ENCODE data around the gene MRC1.
A peak's percentile ranks its signal among the peaks of the same experiment; 100 is the strongest.

Gene MRC1

DNA sequence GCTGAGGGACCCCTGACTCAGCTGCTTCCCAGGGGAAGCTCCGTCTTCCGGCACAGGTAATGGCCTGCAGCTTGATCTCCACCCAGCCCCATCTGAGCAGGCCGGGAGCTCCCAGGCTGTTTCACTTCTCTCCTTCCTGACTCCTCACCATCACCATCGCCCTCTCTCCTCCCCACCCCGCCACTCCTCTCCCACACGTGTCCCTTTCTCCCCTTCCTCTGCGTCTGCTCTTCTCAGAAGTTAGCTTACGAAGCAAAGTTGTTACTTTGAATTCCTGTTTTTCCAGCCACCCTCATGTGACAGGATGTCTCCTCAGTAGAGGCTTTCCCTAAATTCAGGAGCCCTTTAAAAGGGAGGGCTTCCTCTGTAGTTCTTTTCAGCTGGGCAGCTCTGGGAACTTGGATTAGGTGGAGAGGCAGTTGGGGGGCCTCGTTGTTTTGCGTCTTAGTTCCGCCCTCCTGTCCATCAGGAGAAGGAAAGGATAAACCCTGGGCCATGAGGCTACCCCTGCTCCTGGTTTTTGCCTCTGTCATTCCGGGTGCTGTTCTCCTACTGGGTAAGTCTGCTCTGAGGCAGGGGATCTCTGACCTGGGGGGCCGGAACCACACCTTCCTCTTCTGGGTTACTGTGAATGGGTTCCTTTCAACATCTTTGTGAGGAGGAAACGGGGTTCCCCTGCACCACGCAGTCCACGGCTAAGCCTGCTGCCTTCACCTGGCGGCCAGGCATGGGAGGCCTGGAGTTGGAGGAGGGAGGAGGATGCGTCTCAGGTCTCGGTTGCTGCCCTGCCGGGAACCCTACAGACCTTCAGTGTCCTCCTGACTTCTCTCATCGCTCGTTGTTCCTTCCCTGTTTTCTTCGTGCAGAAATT, at the start of gene MRC1:
MRC1 (plus strand) TSS at position 378 of the 871 bp plus-strand sequence; CDS start at position 496, 118 bp downstream.
- DNase-seq, result no peak

DNA sequence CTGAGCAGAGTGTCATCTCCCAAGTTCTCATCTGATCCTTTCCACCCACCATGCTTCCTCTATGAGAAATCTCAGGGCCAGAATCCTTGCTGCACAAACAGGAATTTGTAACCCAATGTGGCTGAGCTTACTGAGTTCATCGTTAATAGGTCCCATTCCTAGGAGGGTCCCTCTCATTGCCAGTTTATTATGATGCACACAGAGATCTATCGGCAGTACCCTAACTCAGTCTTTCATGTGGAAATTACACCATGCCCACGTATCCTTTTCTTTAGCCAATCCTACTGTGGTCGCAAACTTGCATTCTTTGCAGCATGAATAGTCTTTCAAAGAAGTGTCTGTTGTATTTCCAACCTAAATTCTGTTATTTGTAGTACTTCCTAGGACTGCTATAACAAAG, 45.0 kb upstream of the MRC1 start:
- DNase-seq, result no peak

DNA sequence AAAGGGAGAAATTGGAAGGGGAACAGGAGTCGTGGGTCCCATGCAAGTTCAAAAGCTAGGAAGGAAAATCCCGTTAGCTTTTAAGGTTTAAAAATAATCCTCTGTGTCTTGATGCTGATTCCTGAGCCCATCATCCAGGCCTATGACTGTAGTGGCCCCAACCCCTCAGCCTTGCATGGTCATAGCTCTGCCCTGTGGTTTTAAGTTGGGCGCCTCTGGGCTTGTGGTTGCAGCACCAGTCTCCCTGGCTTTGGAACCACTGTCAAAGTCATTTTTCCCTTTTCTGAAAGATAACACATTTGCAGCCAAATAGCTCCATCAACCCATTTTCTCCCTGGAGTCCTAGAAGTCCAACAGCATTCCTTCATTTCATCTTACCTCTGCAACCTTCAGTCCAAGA, 43.5 kb upstream of the MRC1 start:
- no peak for DNase-seq

DNA sequence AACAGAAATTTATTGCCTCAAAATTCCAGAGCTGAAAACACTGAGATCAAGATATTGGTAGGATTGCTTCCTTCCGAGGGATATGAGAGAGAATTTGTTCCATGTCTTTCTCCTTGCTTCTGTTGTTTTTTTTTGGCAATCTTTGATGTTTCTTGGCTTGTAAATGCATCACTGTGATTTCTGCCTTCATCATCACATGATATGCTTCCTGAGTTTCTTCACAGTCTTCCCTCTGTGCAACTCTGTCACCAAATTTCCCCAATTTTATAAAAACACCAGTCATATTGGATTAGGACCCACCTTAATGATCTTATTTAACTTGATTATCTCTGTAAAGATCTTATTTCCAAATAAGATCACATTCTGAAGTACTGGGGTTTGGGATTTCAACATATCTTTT, 42.4 kb upstream of the MRC1 start:
- no peak for DNase-seq

DNA sequence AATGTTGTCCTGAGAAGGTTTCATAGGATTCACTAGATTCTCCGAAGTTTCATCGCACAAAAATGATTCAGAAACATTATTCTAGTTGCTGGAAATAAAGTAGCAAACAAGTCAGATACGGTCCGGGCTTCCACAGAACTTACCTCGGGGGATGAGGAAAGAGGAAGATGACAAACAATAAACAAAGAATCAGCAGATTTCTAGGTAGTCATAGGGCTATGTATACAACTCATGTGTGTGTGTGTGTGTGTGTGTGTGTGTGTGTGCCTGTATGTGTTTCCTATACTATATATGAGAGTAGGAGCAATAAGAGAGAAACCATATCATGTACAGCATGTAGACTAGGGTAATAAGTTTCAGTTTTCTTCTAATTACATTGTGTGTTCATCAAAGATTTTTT, 40.7 kb upstream of the MRC1 start:
- DNase-seq, result no peak

DNA sequence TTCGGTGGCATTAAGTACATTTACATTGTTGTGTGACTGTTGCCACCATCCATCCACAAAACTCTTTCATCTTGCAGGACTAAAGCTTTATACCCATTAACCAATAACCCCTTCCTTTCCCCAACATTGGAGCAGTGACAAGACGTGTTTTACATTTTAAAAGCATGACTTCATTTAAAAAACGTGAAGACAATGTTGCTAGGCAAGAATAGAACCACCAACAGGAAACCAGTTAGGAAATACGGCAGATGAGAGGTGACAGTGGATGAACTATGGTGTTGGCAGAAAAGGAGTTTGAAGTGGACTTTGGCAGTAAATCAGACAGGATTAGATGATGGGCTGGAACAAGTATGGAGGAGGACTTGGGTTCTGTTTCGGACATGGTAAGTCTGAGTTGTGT, 40.2 kb upstream of the MRC1 start:
- peak; percentile 50 for DNase-seq

DNA sequence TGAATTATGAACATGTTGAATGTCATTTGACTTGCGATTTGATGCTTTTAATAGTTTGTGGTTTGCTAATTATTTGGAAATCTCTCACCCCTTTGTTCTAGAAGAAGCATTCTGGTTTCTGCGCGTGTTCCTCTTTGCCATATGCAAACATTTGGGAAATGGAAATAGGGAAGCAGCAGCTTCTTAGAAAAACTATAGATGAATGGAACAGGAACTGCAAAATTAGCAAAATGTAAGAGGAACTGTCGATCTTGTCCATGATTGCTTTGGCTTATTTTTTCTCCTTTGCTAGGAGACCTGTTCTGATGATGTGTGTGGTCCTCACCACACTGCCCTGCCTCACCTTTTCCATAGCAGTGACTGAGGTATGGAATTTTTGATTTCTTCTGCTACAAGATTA, 38.1 kb upstream of the MRC1 start:
- no peak for DNase-seq

DNA sequence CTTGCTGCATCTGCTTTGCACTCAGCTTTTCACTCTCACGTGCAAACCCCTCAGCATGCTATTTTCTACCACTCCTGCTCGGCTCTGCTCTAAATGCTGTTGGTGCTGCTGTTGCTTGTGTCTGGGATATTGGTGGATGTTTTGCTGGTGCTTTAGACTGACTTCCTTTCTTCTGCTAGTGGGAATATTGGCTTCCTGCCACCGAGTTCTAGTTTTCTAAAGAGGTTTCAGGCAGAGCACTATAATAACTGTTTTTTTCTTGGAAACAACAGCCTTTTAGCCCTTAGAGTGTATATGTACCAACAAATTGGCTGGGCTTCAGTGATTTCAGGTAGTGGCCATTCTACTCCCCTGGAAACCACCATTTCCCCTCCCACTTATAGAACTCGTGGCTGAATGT, 29.4 kb upstream of the MRC1 start:
- DNase-seq, result no peak

DNA sequence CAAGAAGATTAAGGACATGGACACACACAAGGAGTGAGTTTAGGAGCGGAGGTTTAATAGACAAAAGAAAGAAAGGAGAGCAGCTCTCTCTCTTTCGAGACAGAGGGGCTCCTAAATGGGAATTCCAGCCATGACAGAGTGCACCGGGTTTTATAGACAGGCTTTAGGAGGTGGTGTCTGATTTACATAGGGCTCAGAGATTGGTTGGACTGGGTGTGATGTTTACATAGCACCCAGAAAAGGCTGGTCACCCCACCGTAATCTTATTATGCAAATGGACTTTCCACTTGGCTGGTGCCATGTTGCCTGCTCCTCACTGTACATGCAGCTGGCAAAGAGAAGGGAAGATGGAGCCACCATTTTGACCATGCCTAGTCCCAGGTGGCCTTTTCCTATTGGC, 28.4 kb upstream of the MRC1 start:
- no peak for DNase-seq

DNA sequence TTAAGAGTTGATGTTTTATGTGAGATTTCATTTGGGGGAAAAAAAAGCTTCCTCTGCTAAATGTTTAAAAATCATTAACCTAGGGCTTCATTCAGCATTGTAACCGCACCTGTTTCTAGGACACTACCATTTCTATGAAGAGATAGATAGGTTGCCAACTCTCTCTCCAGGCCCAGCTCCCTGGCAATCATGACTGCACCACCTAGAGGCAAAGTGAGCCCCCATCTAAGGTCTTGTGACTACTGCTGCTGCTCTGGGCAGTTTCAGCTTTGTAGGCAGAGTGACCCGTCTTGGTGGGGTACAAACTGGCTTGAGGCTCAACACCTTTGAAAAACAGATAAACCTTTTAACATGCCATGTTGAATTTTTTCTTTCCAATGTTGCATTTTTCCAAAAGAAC, 27.3 kb upstream of the MRC1 start:
- DNase-seq, result no peak

DNA sequence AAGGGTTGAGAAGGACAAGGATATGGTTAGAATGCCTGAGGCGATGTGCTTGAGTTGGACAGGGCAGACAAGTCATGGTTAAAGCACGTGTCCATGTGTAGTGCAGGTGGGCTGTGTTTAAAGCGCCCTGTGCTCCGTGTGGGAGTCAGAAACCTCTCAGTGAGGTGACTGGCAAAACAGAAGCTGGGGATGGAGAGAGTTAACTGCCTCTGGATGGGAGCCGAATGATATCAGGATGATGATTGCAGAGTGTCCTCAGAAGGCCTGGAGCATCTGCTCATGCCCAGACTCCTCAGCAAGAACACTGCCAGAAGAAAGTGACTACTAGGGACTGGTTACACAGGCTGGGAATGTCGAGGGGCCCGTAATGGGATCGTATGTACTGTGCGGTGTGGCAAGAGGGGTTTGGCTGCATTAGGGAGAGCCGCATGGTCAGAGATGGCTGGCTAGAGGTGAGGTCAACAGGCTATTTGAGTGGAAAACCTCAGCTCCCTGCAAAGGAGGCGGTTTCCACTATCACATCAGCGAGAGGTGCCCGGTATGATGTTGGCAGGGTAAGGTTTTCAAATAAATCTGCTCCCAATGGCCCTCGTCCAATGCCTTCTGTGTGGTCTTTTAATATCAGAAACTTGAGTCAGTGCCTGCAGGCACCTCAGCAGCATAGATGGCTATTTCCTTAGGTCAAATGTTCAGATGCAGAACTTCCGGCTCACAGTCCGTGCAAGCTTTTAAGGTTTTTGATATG, 26.1 kb upstream of the MRC1 start:
- DNase-seq, result peak; percentile 52

DNA sequence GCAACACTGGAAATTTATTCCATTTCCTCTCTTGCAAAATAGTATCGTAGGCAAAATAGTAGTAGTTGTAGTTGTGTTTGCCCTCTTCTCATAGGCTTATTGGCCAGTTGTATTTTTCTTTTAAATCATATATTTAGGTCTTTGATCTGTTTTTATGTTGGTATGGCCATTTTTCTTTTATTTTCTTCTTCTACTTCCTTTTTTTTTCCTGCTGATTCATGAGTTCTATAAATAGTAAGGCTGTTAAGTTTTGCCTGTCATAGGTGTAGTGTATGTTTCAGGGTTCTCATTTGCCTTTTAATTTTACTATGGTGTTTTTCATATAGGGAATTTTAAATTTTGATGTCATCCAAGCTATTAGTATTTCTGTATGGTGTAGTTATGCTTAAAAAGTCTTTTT, 25.4 kb upstream of the MRC1 start:
- DNase-seq, result no peak

DNA sequence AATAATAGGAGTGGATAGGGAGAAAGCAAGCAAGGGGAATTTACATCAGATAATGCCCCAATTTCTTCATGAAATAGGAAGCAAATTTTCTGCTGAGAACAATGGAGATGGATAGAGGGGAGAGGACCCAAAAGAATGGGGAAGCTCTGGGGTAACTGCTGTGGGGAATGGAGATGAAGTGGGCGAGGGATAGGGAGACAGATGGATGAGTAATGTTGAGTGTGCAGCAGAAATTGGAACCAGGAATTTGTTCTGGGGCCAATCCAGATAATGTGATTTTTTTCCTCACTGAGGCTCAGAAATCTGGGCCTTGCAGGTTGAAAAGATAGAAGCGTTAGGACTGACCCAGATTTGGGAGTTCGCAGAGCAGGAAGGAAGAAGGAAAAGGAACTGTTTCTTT, 24.5 kb upstream of the MRC1 start:
- DNase-seq, result peak; percentile 70

DNA sequence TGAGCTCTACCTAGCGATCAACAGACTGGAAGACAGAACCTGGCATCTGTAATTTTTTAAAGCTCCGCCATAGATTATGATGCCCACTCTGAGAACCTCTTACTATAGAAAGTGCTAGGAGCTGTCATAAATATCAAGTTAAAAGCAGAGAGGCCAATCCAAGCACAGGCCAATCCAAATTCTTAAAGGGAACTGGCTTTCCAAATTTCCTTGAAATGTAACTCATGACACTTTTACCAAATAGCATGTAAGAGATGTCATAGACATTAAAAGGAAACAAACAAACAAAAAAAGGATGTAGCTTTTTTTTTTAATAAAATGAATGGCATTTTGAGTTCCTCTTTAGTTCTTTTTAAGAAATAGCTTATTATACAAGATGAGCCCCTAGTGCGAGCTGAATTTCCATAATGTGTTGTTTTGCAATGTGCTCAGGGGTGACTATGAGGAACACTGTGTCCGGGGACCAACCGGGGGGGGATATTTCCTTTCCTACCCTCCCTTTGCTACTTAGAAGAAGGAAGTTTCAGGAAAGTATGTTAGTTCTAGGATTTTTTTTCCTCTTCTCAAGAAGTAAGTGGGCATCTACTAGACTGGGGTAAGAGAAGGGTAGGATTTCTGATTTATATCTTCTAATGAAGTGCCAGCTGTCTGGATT, 23.7 kb upstream of the MRC1 start:
- DNase-seq, result no peak

DNA sequence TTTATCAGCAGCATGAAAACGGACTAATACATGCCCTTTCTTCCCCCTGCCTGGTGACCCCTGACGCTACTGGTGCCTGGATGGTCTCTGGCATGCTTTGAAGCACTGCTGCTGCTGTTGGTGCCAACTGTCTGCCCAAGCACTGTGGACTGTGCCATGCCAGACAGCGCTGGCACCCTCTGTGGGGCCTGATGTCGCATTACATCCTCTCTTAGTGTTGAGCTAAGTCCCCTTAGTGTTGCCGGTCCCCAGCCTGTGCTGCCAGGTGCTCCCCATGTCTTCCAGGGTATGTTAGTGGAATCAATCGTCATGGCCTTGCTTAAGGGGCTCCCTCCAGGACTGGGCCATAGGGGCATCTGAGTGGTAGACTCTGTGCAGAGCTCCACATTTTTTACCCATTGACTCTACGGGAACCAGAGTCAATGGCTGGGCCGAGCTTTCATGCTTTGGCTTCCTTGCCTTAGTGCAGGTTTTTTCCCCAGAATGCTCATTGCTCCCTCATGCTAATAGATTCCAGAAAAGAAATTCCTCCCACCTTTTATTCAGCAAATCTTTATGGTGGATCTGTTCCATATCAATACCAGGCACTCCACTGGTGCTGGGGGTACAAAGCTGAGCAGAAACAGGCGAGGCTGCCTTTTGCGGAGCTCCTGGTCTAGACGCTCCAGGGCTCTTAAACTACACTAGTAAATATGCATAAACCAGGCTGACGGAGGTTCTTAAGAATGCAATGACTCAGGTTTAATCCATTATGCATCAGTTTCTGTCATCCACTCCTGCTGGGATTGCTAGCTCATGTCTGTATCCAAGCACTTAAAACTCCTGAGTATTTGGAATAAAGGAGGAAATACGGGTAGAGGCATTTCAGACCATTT, 21.8 kb upstream of the MRC1 start:
- DNase-seq, result peak; percentile 96

DNA sequence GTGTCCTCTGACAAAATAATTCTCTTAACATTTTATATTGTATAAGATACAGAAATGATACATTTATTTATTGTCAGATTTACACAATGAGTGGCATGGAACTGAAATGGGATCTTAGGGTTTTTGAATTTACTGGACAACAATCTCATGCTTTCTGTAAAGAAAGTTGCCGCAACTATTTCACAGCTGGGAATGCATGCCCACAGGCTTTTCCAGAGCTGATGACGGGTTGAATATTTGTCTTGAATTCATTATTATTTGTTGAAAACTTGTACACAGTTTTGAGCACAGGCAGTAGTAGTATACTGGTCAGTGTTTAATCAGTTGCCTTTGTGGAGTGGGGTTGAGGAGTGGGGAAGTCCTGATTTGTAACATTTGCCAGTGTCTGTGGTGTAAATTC, 20.5 kb upstream of the MRC1 start:
- no peak for DNase-seq

DNA sequence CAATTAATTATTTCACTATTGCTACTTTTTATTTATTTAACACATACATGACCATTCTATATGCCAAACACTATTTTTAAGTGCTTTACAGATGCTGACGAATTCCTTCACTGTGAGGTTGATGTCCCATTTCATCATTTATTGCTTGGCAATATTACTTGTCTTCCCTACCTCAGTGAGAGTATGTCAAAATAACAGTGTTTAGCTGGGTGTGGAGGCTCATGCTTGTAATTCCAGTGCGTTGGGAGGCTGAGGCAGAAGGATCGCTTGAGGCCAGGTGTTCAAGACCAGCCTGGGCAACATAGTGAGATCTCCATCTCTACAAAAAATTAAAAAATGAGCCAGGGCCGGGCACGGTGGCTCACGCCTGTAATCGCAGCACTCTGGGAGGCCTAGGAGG, 19.8 kb upstream of the MRC1 start:
- DNase-seq, result no peak

DNA sequence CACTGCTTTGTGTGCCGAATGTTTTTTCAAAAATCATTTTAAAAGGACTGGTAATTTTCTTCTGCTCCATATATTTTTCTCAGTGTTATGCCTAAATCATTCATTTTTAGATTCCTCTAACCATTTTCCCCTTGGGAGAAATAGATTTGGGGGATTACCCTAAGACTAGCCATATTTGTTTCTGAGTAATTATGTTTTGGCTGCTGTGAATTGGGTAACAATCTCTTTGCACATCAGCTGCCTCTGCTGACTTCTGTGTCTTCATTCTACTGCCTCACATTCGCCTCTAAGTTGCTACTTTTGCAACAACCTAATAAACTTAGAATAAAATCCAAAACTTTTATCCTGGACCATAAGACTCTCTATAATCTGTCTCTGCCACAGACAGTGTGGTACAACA, 18.5 kb upstream of the MRC1 start:
- peak; percentile 51 for DNase-seq

DNA sequence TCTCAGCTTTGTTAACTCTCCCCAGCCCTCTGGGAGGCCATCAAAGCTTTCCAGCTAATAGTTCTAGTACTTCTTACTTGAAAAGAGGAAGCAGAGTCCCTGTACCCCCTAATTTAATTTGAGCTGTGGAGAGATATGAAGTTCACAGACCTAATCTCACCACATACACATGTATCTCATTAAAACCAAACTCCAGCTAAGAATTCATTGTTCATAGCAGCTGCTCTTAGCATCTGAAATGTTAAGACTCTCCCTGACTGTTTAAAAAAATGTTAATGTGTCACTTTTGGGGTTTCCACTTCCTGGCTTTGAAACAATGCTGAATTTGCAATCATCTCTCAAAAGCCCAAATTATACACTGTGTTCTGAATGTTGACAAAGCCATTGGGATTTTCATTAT, 16.2 kb upstream of the MRC1 start:
- DNase-seq, result peak; percentile 51

DNA sequence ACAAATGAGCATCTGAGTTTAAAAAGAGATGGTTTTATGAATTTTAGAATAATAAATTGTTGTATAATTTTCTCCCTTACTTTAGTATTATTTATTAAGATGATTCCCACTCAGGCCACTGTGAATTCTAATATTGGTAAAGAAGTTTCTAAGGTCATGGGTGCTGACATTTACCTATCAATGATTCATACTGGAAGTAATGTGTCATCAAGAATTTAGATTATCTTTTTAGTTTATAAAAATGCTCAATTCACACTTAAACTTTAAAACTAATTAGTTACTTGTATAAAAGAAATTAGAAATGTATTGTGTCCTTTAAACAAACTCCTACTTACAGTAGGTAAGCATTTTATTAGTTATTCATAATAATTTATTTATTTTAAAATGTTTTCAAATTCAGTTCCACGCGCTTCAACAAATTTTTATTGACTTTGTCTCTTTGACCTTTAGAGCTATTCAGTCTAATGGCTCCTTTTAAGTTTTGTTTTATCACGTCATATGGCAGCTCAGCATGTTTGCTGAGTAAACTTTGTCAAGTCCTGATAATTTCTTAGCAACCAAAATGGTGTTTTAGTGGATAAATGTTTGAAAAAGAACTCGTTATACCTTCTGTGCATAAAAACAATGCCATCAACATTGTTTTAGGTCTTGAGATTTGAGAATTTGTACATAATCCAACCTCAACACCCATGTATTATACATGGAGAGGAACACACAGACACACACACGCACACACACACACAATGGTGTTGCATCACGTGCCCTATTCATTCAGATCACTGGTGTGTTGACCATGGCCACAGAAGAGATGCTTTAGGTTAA, 15.1 kb upstream of the MRC1 start:
- DNase-seq, result no peak

DNA sequence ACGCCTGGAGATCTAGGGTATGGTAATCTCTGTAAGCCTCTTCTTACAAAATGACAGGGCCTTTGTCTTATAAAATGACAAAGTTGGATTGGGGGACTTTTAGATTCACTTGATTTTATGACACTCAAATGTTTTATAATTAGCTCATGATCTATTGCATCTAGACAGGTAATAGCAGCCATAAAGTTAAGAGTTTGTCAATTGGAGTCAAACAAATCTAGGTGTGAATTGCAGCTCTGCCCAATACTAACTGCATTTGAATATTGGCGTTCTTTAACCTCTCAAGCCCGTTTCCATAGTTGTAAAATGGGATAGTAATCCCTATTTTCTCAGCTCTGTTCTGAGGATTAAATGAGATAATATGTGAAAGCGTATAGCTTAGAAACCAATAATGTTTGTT, 14.1 kb upstream of the MRC1 start:
- no peak for DNase-seq

Measured in fibroblast of upper back skin (primary cell).